HG02763 (cell line): ENCODE data around the gene WFDC1.

ENCODE experiments used
- ATAC-seq: cut with Tn5 transposase; IDR thresholded peaks from one replicate; pipeline ENCODE4 v1.9.1; 2021; ENCODE audit warnings: mild to moderate bottlenecking, moderate library complexity; ENCODE audit not compliant: unreplicated experiment

The WFDC1 gene

GRCh38 chr16:84271866-84272265 is 22.8 kb upstream of the WFDC1 start:
- ATAC-seq = no peak

GRCh38 chr16:84272740-84273320 is 21.8 kb upstream of the WFDC1 start:
- no peak for ATAC-seq

- ATAC-seq = no peak
Observed at GRCh38 chr16:84274515-84274914, 20.2 kb upstream of the WFDC1 start.

- ATAC-seq = no peak
Observed at GRCh38 chr16:84275585-84276151, 19.0 kb upstream of the WFDC1 start.

- ATAC-seq = no peak
Observed at GRCh38 chr16:84277244-84277823, 17.3 kb upstream of the WFDC1 start.

GRCh38 chr16:84278333-84278732 is 16.3 kb upstream of the WFDC1 start:
- no peak for ATAC-seq

- ATAC-seq = no peak
Observed at GRCh38 chr16:84278968-84279367, 15.7 kb upstream of the WFDC1 start.

GRCh38 chr16:84279881-84280280 is 14.8 kb upstream of the WFDC1 start:
- no peak for ATAC-seq

GRCh38 chr16:84281074-84281473 is 13.6 kb upstream of the WFDC1 start:
- no peak for ATAC-seq

GRCh38 chr16:84282533-84282932 is 12.1 kb upstream of the WFDC1 start:
- no peak for ATAC-seq

- ATAC-seq = no peak
Observed at GRCh38 chr16:84283314-84284153, 11.1 kb upstream of the WFDC1 start.

- no peak for ATAC-seq
Observed at GRCh38 chr16:84284154-84284722, 10.4 kb upstream of the WFDC1 start.

- ATAC-seq = no peak
Observed at GRCh38 chr16:84286578-84287240, 8.0 kb upstream of the WFDC1 start.

- no peak for ATAC-seq
Observed at GRCh38 chr16:84288902-84289301, 5.8 kb upstream of the WFDC1 start.

- no peak for ATAC-seq
Observed at GRCh38 chr16:84291226-84291625, 3.5 kb upstream of the WFDC1 start.

- ATAC-seq = no peak
Observed at GRCh38 chr16:84292011-84292410, 2.7 kb upstream of the WFDC1 start.

- ATAC-seq = no peak
Observed at GRCh38 chr16:84293406-84293805, 1.3 kb upstream of the WFDC1 start.

- ATAC-seq = no peak
Observed at GRCh38 chr16:84294117-84294516, 561 bp upstream of the WFDC1 start.

GRCh38 chr16:84295203-84295860 is 654 bp downstream of the WFDC1 start:
- no peak for ATAC-seq

GRCh38 chr16:84298376-84298899 is 3.8 kb downstream of the WFDC1 start:
- ATAC-seq = no peak
